Measurements from ENCODE around the gene RSKR. TPM values are rescaled to one million over a fixed set of nuclear protein-coding genes. Genes with fewer than 3 reads are reported as not detected.

RSKR gene
- total RNA-seq, 2 experiments from 2014 or later, result 15.5 to 19.7 TPM

DNA sequence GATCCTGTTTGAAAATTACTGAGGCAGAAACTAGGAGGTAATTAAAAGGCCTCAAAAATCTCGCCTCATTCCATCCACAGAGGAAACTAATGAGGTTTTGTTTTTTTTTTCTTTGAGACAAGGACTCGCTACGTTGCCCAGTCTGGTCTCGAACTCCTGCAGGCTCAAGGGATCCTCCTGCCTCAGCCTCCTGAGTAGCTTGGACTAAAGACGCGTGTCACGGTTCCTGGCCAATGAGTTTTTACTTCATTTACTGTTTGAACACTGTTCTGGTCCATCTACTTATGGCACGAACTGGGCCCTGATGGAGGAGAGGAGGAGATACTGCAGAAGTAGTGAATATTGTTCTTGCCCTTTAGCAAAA lies 31.6 kb upstream of the RSKR start:
- peak; percentile 24 for DNase-seq
- POLR2A ChIA-PET, result interaction anchor here (0.6 to 7.6 kb wide), 22 partner anchors 11 to 494 kb away, joined by 3 to 115 read pairs (median 4); partner anchors contain the start of genes ALDOC, DHRS13, FLOT2 and NEK8
- Mint-ChIP-seq H3K27me3 (no peaks in the 10 kb centered on the region), H3K27ac (peak overlapping the region; percentile 81), H3K9me3 (no peaks in the 10 kb centered on the region), H3K4me1 (peaks cover 42% of the 10 kb centered on the region), H3K4me3 (peak overlapping the region; percentile 93), H3K36me3 (ENCODE audit: low read depth) (peaks cover 59% of the 10 kb centered on the region)
- CTCF ChIA-PET, result interaction anchor here (0.7 to 5.1 kb wide), 11 partner anchors 16 to 104 kb away, joined by 3 to 80 read pairs (median 6); partner anchors contain the start of genes NEK8, PROCA1, RPL23A and SDF2

DNA sequence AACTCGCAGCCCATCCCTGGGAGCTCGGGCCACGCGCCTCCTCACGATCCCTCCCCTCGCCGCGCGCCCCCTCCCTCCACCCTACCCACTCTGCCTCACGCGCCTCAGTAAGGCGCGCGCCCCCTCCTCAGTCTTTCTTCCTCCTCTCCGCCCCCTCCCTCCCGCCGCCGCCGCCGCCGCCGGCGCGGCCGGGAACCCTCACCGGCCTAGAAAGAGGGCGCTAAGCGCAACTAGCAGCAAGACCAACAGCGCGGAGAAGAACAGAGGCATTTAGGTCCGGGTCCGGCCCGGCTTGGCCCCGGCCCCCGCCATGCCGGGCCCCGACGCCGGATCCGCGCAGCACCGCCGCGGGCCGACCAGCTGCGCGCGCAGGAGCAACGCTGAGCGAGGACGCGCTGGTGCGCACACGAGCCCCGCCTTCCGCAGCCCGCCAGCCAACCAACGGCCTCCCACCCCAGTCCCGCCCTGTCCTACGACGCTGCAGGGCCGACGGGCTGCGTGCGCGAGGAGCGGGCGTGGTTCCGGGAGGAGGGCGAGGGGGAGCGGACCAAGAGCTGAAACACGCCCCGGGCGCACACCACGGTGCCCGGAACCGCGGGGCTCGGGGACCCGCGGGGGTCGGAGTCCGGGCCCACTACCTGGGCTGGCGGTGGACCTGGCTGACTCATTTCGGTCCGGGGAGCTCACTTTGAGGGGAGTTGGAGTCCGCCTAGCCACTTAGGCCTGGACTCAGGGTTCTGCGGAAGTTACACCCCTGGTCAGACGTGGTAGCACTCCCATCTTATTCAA lies 31.0 kb upstream of the RSKR start, which contains the start of gene BLTP2:
BLTP2 (minus strand) TSS at position 372 of the 789 bp plus-strand sequence; CDS start at position 270, 102 bp downstream.
- H3K27ac Mint-ChIP-seq, result peak within 1 kb of the TSS; percentile 86
- DNase-seq, result peak; percentile 97
- H3K9me3 Mint-ChIP-seq, result no peaks in the 10 kb centered on the region
- ChIA-PET CTCF (interaction anchor here (0.7 to 5.1 kb wide), 15 partner anchors 13 to 109 kb away, joined by 3 to 80 read pairs (median 5); partner anchors contain the start of genes NEK8, PROCA1, RPL23A and SDF2), POLR2A (interaction anchor here (0.6 to 7.6 kb wide), 25 partner anchors 11 to 495 kb away, joined by 3 to 115 read pairs (median 4); partner anchors contain the start of genes ALDOC, DHRS13, FLOT2 and NEK8)
- no peaks in the 10 kb centered on the region for H3K27me3 Mint-ChIP-seq
- peaks cover 42% of the 10 kb centered on the region for H3K4me1 Mint-ChIP-seq
- peaks cover 62% of the 10 kb centered on the region for H3K36me3 Mint-ChIP-seq (ENCODE audit: low read depth)
- H3K4me3 Mint-ChIP-seq, result peak within 1 kb of the TSS; percentile 93

DNA sequence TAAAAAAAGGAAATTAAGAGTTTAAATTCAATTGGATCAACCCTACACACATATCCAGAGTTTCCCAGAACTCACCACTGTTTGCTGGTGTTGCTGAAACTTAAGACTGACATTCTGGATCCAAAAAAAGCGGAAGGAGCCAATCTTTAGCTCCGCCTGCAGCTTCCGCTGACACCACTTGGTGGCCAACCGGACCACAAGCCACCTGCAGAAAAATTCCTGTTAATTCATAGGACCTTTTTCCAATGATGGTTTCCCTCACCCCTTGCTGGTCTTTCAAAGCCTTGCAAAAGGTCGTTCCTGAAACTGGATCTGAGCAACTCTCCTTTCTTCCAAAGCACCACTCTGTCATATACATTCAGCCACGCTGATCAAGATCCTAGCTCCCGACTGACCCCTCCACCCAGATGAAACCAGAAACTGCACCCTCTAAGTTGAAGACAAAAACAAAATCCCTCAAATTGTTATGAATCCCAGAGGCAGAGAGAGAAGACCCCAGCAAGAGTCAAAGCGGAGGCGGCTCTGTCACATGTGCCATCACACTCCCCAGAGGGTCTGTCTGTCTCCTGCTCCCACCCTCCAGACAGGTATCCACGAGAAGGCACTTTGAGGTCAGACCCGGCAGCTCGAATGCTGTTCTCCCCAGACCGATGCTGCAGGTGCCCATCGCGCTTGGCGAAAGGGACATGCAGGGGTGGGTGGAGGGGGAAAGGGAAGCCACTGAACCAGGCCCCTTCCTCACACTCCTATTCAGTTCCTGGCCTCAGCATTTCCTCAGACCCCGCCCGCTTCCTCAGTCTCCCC lies 30.2 kb upstream of the RSKR start:
- no peaks in the 10 kb centered on the region for H3K9me3 Mint-ChIP-seq
- H3K4me3 Mint-ChIP-seq, result peak overlapping the region; percentile 93
- ChIA-PET CTCF (interaction anchor here (0.6 to 5.1 kb wide), 19 partner anchors 8 to 108 kb away, joined by 3 to 80 read pairs (median 4); partner anchors contain the start of genes ALDOC, NEK8, PIGS and RPL23A), POLR2A (interaction anchor here (0.7 to 7.6 kb wide), 21 partner anchors 10 to 648 kb away, joined by 3 to 115 read pairs (median 4); partner anchors contain the start of genes ALDOC, FLOT2, NEK8 and PIGS)
- peak overlapping the region; percentile 86 for H3K27ac Mint-ChIP-seq
- DNase-seq, result peak; percentile 54
- no peaks in the 10 kb centered on the region for H3K27me3 Mint-ChIP-seq
- peaks cover 42% of the 10 kb centered on the region for H3K4me1 Mint-ChIP-seq
- H3K36me3 Mint-ChIP-seq (ENCODE audit: low read depth), result peaks cover 68% of the 10 kb centered on the region

DNA sequence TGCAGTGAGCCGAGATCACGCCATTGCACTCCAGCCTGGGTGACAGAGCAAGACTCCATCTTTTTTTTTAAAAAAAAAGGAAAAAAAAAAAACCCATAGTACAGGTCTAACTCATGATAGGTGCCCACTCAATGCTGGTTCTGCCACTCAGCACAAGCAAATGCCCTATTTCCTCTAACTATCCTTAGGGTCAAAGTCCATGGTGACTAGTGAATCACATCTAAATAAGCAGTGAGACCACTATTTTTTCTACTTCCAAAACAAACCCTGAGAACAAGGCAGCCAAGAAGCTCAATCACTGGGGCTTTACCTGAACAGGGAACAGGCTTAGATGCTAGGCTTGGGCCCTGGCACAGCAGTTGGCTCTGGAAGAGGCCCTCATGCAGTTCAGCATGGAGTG lies 27.6 kb upstream of the RSKR start:
- Mint-ChIP-seq H3K4me1 (peaks cover 35% of the 10 kb centered on the region), H3K36me3 (ENCODE audit: low read depth) (peaks cover 77% of the 10 kb centered on the region), H3K27me3 (no peaks in the 10 kb centered on the region), H3K27ac (peak overlapping the region; percentile 4), H3K4me3 (no peak overlapping the region), H3K9me3 (no peaks in the 10 kb centered on the region)
- no peak for DNase-seq
- ChIA-PET CTCF (no interaction called here), POLR2A (interaction anchor here (4.4 kb wide), 1 partner anchor 43 kb away, joined by 45 read pairs; the partner anchor contains the start of gene SPAG5)

DNA sequence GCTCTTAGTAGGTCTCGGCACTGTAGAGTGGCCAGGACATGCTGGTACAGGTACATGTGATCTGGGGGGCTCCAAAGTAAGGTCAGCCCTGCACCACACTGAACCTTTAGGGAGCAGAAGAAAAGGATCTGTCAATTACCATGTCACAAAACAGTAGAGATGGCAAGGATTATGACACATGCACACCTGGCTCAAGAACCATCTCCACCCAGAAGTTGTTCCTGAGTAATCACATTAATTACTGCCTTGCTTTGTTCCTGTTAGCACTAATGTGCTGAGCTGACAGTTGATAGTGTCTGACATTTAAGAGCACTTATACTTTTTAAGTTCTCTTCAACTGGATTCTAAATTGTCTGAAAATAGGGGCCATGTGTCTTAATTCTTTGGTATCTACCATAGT lies 21.5 kb upstream of the RSKR start:
- H3K4me1 Mint-ChIP-seq, result peaks cover 9% of the 10 kb centered on the region
- no peak overlapping the region for H3K4me3 Mint-ChIP-seq

DNA sequence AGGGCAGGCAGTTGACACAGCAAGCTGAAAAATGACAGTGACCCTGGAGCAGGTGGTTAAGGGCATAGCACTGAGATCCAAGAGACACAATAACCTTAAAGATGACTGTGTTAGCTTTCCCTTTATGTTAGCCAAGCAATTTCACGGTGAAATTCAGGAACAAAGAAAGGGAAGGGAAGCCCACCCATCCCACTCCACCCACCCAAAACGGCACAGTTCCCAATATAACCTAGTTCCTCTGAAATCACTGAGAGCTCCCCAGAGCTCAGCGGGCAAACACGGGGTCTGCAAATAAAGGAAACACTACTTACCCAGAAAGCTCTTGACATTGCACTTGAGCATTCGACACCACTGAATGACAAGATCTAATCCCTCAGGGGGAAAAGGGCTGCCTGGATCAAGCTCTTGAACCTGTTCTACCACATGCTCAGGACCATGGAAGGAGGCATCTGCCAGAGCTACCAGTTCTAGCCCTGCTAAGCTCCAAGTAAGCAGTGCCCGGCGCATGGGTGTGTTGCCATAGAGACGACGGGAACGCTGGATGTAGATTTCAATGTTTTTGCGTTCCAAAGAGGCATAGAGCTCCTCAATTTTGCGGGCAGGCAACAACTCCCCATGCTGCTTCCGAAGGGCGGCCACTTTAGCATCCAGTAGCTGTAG lies 20.4 kb upstream of the RSKR start:
- ChIA-PET POLR2A (interaction anchor here (1.4 kb wide), 1 partner anchor 11 kb away, joined by 3 read pairs; the partner anchor contains the start of gene BLTP2), CTCF (no interaction called here)
- DNase-seq, result no peak
- Mint-ChIP-seq H3K36me3 (ENCODE audit: low read depth) (peaks cover 85% of the 10 kb centered on the region), H3K27me3 (no peaks in the 10 kb centered on the region), H3K9me3 (no peaks in the 10 kb centered on the region), H3K4me1 (peaks cover 9% of the 10 kb centered on the region), H3K4me3 (no peak overlapping the region), H3K27ac (no peak overlapping the region)

More for the DNA sequence above, 21.5 kb upstream of the RSKR start:
- no peak for DNase-seq
- POLR2A ChIA-PET, result interaction anchor here (1.1 kb wide), 1 partner anchor 11 kb away, joined by 3 read pairs; no protein-coding TSS in a partner anchor
- Mint-ChIP-seq H3K27me3 (no peaks in the 10 kb centered on the region), H3K27ac (no peak overlapping the region), H3K9me3 (no peaks in the 10 kb centered on the region), H3K36me3 (ENCODE audit: low read depth) (peaks cover 89% of the 10 kb centered on the region)
- CTCF ChIA-PET, result interaction anchor here (1.0 to 1.2 kb wide), 2 partner anchors 26 to 40 kb away, joined by 3 read pairs; partner anchors contain the start of genes SDF2 and SUPT6H

DNA sequence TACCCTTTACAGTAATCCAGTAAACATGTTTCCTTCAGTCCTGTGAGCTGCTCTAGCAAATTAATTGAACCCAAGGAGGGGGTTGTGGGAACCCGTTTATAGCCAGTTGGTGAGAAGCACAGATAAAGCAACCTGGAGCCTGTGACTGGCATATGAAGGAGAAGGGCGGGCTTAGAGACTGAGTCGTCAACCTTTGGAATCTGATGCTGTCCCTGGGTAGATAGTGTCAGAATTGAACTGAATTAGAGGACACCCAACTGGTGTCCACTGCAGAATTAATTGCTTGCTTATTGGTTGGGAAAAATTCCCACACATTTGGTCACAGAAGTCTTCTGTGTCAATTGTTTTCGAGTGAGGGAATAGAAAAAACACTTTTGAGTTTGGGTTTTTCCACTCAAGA lies 12.8 kb upstream of the RSKR start:
- no peak overlapping the region for H3K27ac Mint-ChIP-seq
- H3K36me3 Mint-ChIP-seq (ENCODE audit: low read depth), result peaks cover 67% of the 10 kb centered on the region
- ChIA-PET POLR2A (interaction anchor here (0.9 kb wide), 1 partner anchor 34 kb away, joined by 3 read pairs; no protein-coding TSS in a partner anchor), CTCF (no interaction called here)
- peaks cover 2% of the 10 kb centered on the region for H3K4me1 Mint-ChIP-seq
- no peak overlapping the region for H3K4me3 Mint-ChIP-seq
- H3K9me3 Mint-ChIP-seq, result no peaks in the 10 kb centered on the region
- no peak for DNase-seq
- no peaks in the 10 kb centered on the region for H3K27me3 Mint-ChIP-seq

DNA sequence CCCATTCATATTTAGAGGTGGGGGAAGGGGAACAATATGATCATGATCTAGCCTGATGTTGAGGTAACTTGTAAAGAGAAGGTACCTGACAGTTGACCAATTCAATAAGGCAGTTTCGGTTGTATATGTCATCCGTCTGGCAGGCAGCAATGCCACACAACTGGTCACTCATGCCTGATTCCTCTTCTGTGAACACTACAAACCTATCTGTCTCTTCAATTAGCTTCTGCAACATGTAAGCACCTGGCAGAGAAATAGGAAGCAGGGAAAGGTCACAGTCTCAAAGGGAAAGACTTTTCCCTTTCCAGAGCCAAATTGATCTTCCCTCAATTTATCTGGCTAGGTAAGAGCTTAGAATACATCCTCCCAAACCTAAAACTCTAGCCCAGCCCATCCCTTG lies 10.2 kb upstream of the RSKR start:
- Mint-ChIP-seq H3K27ac (no peak overlapping the region), H3K27me3 (no peaks in the 10 kb centered on the region), H3K9me3 (no peaks in the 10 kb centered on the region), H3K4me3 (no peak overlapping the region), H3K4me1 (peaks cover 2% of the 10 kb centered on the region), H3K36me3 (ENCODE audit: low read depth) (peaks cover 76% of the 10 kb centered on the region)
- ChIA-PET POLR2A (interaction anchor here (1.2 to 1.3 kb wide), 2 partner anchors 25 to 37 kb away, joined by 3 to 4 read pairs; partner anchors contain the start of genes SDF2 and SUPT6H), CTCF (interaction anchor here (0.6 kb wide), 1 partner anchor 11 kb away, joined by 3 read pairs; no protein-coding TSS in a partner anchor)
- no peak for DNase-seq

DNA sequence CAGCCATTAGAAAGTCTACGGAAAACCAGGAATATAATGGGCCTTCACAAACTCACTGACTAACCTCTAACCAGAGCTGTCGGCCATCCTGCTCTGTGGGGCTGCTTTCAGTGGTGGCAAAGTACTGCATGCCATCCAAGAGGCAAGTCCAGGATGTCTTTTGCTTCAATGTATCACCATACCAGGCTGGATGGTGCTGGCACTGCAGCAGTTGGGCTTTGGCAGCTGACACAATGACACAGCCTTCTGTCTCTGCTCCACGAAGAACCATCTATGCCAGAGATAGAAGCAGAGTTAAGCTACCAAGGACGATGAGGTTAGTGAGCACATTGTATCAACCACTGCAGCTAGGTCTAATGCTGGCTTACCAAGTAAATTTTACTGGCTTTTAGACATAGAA lies 9.7 kb upstream of the RSKR start:
- Mint-ChIP-seq H3K4me3 (no peak overlapping the region), H3K27ac (no peak overlapping the region), H3K36me3 (ENCODE audit: low read depth) (peaks cover 80% of the 10 kb centered on the region), H3K27me3 (no peaks in the 10 kb centered on the region), H3K4me1 (peaks cover 2% of the 10 kb centered on the region), H3K9me3 (no peaks in the 10 kb centered on the region)
- ChIA-PET CTCF (no interaction called here), POLR2A (interaction anchor here (1.2 to 1.3 kb wide), 3 partner anchors 11 to 38 kb away, joined by 3 to 5 read pairs (median 4); partner anchors contain the start of genes SDF2 and SUPT6H)
- DNase-seq, result no peak

DNA sequence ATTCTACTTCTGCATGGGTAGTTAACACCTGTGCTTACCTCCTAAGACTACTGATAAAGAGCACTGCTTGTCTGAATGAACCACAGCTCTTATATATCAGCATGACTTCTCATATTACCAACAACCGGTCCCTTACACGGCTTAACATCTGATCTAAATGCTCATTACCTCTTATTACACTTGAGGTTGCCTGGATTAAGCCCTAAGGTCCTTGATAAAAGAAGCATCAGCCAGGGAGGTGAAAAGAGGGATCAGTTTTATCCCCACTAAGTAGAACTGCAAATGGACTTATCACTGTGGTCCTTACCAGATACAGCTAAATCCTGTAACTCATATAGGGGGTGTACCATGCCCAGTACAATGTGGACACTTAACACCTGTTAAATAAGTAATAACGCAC lies 8.2 kb upstream of the RSKR start:
- H3K9me3 Mint-ChIP-seq, result no peaks in the 10 kb centered on the region
- no peak for DNase-seq
- no peaks in the 10 kb centered on the region for H3K27me3 Mint-ChIP-seq
- CTCF ChIA-PET, result no interaction called here
- H3K4me3 Mint-ChIP-seq, result no peak overlapping the region
- H3K27ac Mint-ChIP-seq, result no peak overlapping the region
- peaks cover 2% of the 10 kb centered on the region for H3K4me1 Mint-ChIP-seq
- POLR2A ChIA-PET, result interaction anchor here (0.8 to 1.6 kb wide), 2 partner anchors 9 to 23 kb away, joined by 3 to 4 read pairs; no protein-coding TSS in a partner anchor
- H3K36me3 Mint-ChIP-seq (ENCODE audit: low read depth), result peaks cover 81% of the 10 kb centered on the region

DNA sequence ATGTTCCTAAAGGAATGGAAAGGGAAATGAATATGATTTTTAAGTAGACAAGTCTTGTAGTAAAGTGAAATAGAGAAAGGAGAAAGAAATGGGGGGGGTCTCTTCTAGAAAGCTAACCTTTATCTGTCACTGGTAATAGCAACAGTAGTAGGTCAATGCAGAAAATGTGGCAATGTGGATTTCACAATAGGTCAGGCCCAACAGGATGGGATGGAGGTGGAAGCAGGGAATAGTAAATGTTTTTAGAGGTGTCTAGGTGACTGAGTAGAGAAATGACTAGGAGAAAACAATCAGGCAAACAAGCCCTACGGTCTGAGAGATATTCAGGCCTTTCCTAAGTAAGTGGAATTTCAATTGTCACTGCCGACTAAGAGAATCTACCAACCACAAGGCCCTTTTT lies 6.0 kb upstream of the RSKR start:
- CTCF ChIA-PET, result interaction anchor here (1.4 kb wide), 1 partner anchor 25 kb away, joined by 3 read pairs; the partner anchor contains the start of gene BLTP2
- Mint-ChIP-seq H3K36me3 (ENCODE audit: low read depth) (peaks cover 83% of the 10 kb centered on the region), H3K27ac (no peak overlapping the region), H3K27me3 (no peaks in the 10 kb centered on the region), H3K4me3 (no peak overlapping the region), H3K9me3 (no peaks in the 10 kb centered on the region), H3K4me1 (no peaks in the 10 kb centered on the region)
- no peak for DNase-seq
- POLR2A ChIA-PET, result no interaction called here

DNA sequence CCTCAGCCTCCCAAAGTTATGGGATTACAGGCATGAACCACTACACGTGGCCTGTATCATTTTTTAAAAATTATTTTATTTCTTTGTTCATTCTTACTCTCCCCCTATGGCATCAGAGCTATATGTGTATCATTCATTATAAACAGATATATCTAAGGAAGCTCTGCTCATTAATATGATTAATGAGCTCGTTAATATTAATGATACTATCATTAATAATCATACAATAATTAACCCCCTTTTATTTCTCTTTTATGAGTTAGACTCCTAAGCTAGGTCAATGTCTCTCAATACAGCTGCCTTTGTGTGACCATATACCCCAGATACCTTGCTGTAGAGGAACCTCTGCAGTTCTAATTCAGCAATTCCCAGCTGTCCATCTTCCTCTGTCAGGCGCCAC lies 4.5 kb upstream of the RSKR start:
- Mint-ChIP-seq H3K4me3 (no peak overlapping the region), H3K27me3 (no peaks in the 10 kb centered on the region), H3K9me3 (no peaks in the 10 kb centered on the region), H3K4me1 (no peaks in the 10 kb centered on the region), H3K36me3 (ENCODE audit: low read depth) (peaks cover 84% of the 10 kb centered on the region), H3K27ac (no peak overlapping the region)
- DNase-seq, result no peak
- CTCF ChIA-PET, result interaction anchor here (0.7 to 1.4 kb wide), 3 partner anchors 12 to 27 kb away, joined by 3 read pairs; partner anchors contain the start of gene BLTP2
- POLR2A ChIA-PET, result interaction anchor here (0.8 to 1.4 kb wide), 2 partner anchors 19 to 93 kb away, joined by 3 to 9 read pairs; partner anchors contain the start of gene PROCA1
